Measurements from ENCODE around the gene PSRC1. TPM values are rescaled to one million over a fixed set of nuclear protein-coding genes. Genes with fewer than 3 reads are reported as not detected.

The PSRC1 gene
- total RNA-seq, 4 donors from 2014 or later = 2.6 to 7.6 (median 5.9) TPM

- TF ChIP-seq CTCF (IDR thresholded peaks at IDR 0.05; ENCODE audit: low read depth) = no peak
These were observed 23.0 kb downstream of the PSRC1 start for GRCh38 chr1:109259674-109260557.

GRCh38 chr1:109258481-109259466 is 24.2 kb downstream of the PSRC1 start:
- TF ChIP-seq CTCF (IDR thresholded peaks at IDR 0.05; ENCODE audit: low read depth) = no peak

GRCh38 chr1:109257682-109258421 is 25.1 kb downstream of the PSRC1 start:
- no peak for TF ChIP-seq CTCF (IDR thresholded peaks at IDR 0.05; ENCODE audit: low read depth)

- TF ChIP-seq CTCF (IDR thresholded peaks at IDR 0.05; ENCODE audit: low read depth) = no peak
These were observed 25.8 kb downstream of the PSRC1 start for GRCh38 chr1:109256971-109257681.

GRCh38 chr1:109256085-109256484 is 26.9 kb downstream of the PSRC1 start:
- no peak for TF ChIP-seq CTCF (IDR thresholded peaks at IDR 0.05; ENCODE audit: low read depth)

- TF ChIP-seq CTCF (IDR thresholded peaks at IDR 0.05; ENCODE audit: low read depth) = no peak
These were observed 27.3 kb downstream of the PSRC1 start for GRCh38 chr1:109255678-109256077.

Data from subcutaneous adipose tissue (tissue), 4 donors.